ENCODE data around the gene DOCK4.

DNA sequence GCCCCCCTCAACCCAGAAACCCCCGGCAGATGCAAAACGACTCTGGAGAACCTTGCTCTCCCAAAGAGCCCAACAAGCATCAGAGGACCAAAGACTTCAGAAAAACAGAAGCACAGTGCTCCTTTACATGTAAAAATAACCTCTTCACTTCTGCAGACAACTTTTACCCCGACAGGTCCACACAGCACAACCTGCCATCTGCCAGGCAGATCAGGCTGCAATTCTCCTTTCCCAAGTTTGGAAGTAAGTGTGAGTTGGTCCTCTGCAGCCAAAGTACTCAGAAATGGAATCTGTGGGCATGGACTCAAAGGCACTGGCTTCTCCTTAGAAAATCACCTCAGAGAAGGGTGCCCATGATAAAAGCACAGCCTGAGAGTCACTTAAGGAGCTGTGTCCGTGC lies 26.0 kb downstream of the DOCK4 start:
- TF ChIP-seq, protein P1, sequence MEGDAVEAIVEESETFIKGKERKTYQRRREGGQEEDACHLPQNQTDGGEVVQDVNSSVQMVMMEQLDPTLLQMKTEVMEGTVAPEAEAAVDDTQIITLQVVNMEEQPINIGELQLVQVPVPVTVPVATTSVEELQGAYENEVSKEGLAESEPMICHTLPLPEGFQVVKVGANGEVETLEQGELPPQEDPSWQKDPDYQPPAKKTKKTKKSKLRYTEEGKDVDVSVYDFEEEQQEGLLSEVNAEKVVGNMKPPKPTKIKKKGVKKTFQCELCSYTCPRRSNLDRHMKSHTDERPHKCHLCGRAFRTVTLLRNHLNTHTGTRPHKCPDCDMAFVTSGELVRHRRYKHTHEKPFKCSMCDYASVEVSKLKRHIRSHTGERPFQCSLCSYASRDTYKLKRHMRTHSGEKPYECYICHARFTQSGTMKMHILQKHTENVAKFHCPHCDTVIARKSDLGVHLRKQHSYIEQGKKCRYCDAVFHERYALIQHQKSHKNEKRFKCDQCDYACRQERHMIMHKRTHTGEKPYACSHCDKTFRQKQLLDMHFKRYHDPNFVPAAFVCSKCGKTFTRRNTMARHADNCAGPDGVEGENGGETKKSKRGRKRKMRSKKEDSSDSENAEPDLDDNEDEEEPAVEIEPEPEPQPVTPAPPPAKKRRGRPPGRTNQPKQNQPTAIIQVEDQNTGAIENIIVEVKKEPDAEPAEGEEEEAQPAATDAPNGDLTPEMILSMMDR (IDR thresholded peaks at IDR 0.05) = no peak
- no peak for TF ChIP-seq POLR2A (IDR thresholded peaks at IDR 0.05)
